Measurements from ENCODE around the gene TMEM184C.

TMEM184C gene

GRCh38 chr4:147629783-147630730 lies 12.9 kb downstream of the TMEM184C start:
- H3K27me3 ChIP-seq (ENCODE audit: control insufficient read depth, low read length) = no peaks in the 10 kb centered on the region
- no peaks in the 10 kb centered on the region for H3K9me2 ChIP-seq (replicated peaks; ENCODE audit: control insufficient read depth, low read length)
- no peaks in the 10 kb centered on the region for H4K20me1 ChIP-seq (ENCODE audit: control insufficient read depth, insufficient read depth, low read depth, low read length)
- peaks cover 81% of the 10 kb centered on the region for H3K36me3 ChIP-seq (ENCODE audit: control insufficient read depth, low read length)
- H3K4me2 ChIP-seq (ENCODE audit: low read length) = no peak overlapping the region
- H3K79me2 ChIP-seq (ENCODE audit: control insufficient read depth, low read length) = no peaks in the 10 kb centered on the region
- H3F3A ChIP-seq (ENCODE audit: control insufficient read depth, insufficient read depth) = no peaks in the 10 kb centered on the region
- no peaks in the 10 kb centered on the region for H3K4me1 ChIP-seq (ENCODE audit: control insufficient read depth, low read length)
- H3K27ac ChIP-seq (ENCODE audit: low read depth, low read length) = no peak overlapping the region
- H3K4me3 ChIP-seq (ENCODE audit: low read length) = no peak overlapping the region
- TF ChIP-seq, protein P1, sequence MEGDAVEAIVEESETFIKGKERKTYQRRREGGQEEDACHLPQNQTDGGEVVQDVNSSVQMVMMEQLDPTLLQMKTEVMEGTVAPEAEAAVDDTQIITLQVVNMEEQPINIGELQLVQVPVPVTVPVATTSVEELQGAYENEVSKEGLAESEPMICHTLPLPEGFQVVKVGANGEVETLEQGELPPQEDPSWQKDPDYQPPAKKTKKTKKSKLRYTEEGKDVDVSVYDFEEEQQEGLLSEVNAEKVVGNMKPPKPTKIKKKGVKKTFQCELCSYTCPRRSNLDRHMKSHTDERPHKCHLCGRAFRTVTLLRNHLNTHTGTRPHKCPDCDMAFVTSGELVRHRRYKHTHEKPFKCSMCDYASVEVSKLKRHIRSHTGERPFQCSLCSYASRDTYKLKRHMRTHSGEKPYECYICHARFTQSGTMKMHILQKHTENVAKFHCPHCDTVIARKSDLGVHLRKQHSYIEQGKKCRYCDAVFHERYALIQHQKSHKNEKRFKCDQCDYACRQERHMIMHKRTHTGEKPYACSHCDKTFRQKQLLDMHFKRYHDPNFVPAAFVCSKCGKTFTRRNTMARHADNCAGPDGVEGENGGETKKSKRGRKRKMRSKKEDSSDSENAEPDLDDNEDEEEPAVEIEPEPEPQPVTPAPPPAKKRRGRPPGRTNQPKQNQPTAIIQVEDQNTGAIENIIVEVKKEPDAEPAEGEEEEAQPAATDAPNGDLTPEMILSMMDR (IDR thresholded peaks at IDR 0.05; ENCODE audit: low read depth, low read length, poor library complexity, severe bottlenecking) = no peak
- no peak for TF ChIP-seq EZH2phosphoT487 (IDR thresholded peaks at IDR 0.05; ENCODE audit: borderline replicate concordance, low read length)
- no peaks in the 10 kb centered on the region for H3K9me3 ChIP-seq (ENCODE audit: control insufficient read depth, insufficient read depth, low read length)

DNA sequence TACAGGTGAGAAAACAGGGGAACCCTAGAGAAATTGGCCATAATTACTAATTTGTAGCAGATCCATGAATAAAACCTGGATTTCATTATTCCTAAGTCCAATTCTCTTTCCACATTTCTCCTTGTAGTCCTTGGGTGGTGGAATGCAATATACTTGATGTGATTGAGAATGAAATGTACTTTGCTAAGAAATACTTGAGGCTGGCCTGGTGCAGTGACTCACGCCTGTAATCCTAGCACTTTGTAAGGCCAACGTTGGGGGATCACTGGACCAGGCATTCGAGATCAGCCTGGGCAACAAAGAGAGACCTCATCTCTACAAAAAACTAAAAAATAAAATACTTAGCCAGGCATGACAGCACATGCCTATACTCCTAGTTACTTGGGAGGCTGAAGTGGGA lies 15.9 kb downstream of the TMEM184C start:
- TF ChIP-seq, protein P1 (IDR thresholded peaks at IDR 0.05; ENCODE audit: low read depth, low read length, poor library complexity, severe bottlenecking) = no peak
- TF ChIP-seq EZH2phosphoT487 (IDR thresholded peaks at IDR 0.05; ENCODE audit: borderline replicate concordance, low read length) = no peak
- H3K4me2 ChIP-seq (ENCODE audit: low read length) = no peak overlapping the region
- H4K20me1 ChIP-seq (ENCODE audit: control insufficient read depth, insufficient read depth, low read depth, low read length) = no peaks in the 10 kb centered on the region
- H3K79me2 ChIP-seq (ENCODE audit: control insufficient read depth, low read length) = no peaks in the 10 kb centered on the region
- no peak overlapping the region for H3K4me3 ChIP-seq (ENCODE audit: low read length)
- no peaks in the 10 kb centered on the region for H3K27me3 ChIP-seq (ENCODE audit: control insufficient read depth, low read length)
- no peaks in the 10 kb centered on the region for H3K9me2 ChIP-seq (replicated peaks; ENCODE audit: control insufficient read depth, low read length)
- peaks cover 89% of the 10 kb centered on the region for H3K36me3 ChIP-seq (ENCODE audit: control insufficient read depth, low read length)
- H3K27ac ChIP-seq (ENCODE audit: low read depth, low read length) = no peak overlapping the region
- no peaks in the 10 kb centered on the region for H3F3A ChIP-seq (ENCODE audit: control insufficient read depth, insufficient read depth)
- no peaks in the 10 kb centered on the region for H3K9me3 ChIP-seq (ENCODE audit: control insufficient read depth, insufficient read depth, low read length)
- H3K4me1 ChIP-seq (ENCODE audit: control insufficient read depth, low read length) = no peaks in the 10 kb centered on the region

GRCh38 chr4:147633643-147634042 lies 16.4 kb downstream of the TMEM184C start:
- Histone ChIP-seq H3F3A (ENCODE audit: control insufficient read depth, insufficient read depth) (no peaks in the 10 kb centered on the region), H3K27ac (ENCODE audit: low read depth, low read length) (no peak overlapping the region), H3K4me1 (ENCODE audit: control insufficient read depth, low read length) (no peaks in the 10 kb centered on the region), H3K4me2 (ENCODE audit: low read length) (no peak overlapping the region), H4K20me1 (ENCODE audit: control insufficient read depth, insufficient read depth, low read depth, low read length) (no peaks in the 10 kb centered on the region), H3K36me3 (ENCODE audit: control insufficient read depth, low read length) (peaks cover 88% of the 10 kb centered on the region), H3K9me3 (ENCODE audit: control insufficient read depth, insufficient read depth, low read length) (no peaks in the 10 kb centered on the region), H3K27me3 (ENCODE audit: control insufficient read depth, low read length) (no peaks in the 10 kb centered on the region), H3K4me3 (ENCODE audit: low read length) (no peak overlapping the region), H3K9me2 (replicated peaks; ENCODE audit: control insufficient read depth, low read length) (no peaks in the 10 kb centered on the region), H3K79me2 (ENCODE audit: control insufficient read depth, low read length) (no peaks in the 10 kb centered on the region)
- no peak for TF ChIP-seq EZH2phosphoT487 (IDR thresholded peaks at IDR 0.05; ENCODE audit: borderline replicate concordance, low read length)
- TF ChIP-seq, protein P1 (IDR thresholded peaks at IDR 0.05; ENCODE audit: low read depth, low read length, poor library complexity, severe bottlenecking) = no peak

Measured in DOHH2 (cell line).